GM21737 (cell line): ENCODE data around the gene AGMO.

Experiments used
- ATAC-seq: cut with Tn5 transposase; IDR thresholded peaks from one replicate; pipeline ENCODE4 v1.9.1; 2021; ENCODE audit warnings: mild to moderate bottlenecking, moderate library complexity; ENCODE audit not compliant: unreplicated experiment

The AGMO gene

DNA sequence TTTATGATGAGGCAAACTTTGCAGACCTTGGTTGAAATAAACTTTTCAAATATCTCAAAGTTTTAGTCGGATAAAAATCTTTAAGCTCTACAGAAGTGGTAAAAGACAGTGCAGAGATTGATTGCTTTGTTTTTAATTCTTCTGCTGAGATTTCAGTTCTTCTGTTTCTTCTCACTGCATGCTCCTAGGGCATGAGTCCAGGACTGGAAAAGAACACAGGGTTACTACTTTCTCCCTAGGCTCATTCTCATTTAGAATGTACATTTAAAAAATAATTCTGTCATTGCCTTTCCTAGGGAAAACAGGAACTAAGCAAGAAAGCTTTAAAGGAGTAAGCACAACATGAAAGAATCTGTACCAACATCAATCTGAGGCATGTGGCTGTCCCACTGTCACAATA, 402.6 kb downstream of the AGMO start:
- ATAC-seq = no peak

DNA sequence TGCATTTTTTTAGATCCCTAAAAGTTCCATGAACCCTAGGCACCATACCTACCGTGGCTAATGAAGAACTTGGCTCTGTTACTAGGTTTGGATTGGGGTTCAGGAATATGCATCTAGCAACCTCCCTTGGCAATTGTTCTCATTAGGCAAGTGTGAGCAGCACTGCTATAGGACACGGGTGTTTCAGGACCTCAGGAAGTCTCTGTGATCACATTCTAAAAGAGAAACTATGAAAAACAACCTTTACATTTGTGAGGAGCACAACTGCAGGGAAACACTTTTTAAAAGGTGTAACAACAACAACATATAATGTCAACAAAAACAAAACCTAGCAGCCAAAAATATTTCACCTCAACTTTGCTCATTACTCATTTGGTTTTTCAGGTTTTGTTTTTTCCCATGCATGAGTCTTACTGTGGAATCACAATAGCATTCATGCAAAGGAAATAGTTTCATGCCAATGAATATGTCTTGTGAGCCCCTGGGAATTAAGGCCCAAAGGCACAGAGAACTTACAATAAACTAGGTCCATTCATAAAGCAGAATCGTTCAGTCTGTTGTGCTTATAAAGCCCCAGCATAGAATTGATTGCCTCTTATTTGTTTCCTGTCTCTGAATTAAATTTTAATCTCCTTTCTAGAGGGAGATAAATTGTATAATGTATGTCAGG, 403.5 kb downstream of the AGMO start:
- ATAC-seq = no peak
